GM18951 (cell line): ENCODE measurements around the gene DPYSL4.

Experiments
- POLR2A ChIP-seq: IDR thresholded peaks from 4 replicates; pipeline ENCODE4 v1.6.1; 2011; ENCODE audit warnings: mild to moderate bottlenecking; ENCODE audit not compliant: insufficient read length, insufficient read depth; ENCODE audit errors: extremely low read depth
- in situ Hi-C: fragments of 300-500 bp; cut with MboI; formaldehyde crosslinking; loops from one replicate; pipeline ENCODE4 v1.12.0; 2022; ENCODE audit warnings: low sequenced_read_pairs, mixed read lengths, inconsistent platforms; ENCODE audit not compliant: unreplicated experiment

Gene DPYSL4

DNA sequence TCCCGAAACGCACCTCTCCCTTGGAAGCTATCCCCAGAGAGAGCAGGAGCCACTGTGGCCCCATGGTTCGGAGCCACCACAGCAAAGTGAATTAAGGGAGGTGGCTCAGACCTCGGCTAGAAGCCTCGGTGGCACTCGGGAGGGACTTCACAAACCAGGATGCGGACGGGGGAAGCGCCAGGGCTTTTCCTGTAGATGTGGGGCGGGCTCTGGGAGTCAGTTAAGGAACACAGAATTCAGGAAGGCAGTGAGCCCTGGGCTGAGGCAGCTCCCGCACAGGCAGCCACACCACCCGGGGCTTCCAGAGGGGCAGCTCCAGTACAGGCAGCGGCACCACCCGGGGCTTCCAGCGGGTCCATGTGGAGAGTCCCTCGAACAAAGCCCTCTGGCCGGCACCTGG, 42.7 kb upstream of the DPYSL4 start:
- TF ChIP-seq POLR2A = no peak
- in situ Hi-C loops = loop anchor here (25.0 kb wide), 1 partner anchor 257 kb away; no protein-coding TSS in a partner anchor

DNA sequence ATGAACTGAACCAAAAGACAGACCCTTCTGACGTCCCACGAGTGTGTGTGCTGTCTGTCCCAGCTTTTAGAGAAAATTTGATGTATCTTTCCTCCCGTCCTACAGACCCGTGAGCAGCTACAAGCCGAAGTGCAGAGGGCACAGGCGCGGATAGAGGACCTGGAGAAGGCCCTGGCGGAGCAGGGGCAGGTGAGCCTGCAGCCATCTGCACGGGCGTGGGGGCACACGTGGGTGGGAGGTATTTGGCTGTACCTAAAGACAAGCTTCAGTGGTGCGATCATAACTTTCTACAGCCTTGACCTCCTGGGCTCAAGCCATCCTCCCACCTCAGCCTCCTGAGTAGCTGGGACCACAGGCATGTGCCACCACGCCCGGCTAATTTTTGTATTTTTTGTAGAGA, 41.7 kb upstream of the DPYSL4 start:
- in situ Hi-C loops = loop anchor here (25.0 kb wide), 1 partner anchor 258 kb away; no protein-coding TSS in a partner anchor
- TF ChIP-seq POLR2A = no peak

DNA sequence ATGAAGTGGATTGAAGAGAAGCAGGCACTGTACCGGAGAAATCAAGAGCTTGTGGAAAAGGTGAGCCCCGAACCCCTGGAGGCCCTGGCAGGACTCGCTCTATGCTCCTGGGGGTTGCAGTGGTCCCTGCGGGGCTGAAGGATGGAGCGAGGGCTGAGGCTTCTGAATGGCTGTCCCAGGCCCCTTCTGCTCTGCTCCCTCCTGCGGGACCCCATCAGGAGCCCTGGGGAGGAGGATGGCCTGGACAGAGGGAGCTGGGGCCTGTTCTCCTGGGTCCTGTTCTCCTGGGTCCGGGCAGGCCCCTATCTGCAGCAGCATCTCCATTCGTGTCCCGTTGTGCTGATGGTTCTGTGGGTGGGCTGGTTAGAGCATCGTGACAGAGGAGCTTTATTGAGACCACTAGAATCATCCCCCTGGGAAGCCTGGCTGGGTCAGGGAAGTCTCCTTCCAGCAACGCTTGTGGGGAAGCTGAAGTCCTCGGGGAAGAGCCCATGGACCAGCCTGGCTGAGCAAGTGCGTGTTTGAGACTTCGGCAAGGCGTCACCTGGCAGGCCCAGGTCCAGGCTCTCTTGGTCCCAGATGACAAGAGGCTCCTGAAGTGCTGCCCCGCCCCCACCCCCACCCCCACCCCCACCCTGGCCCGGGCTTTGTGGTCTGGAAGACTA, 41.1 kb upstream of the DPYSL4 start:
- in situ Hi-C loops = loop anchor here (25.0 kb wide), 1 partner anchor 258 kb away; no protein-coding TSS in a partner anchor
- TF ChIP-seq POLR2A = no peak

GRCh38 chr10:132146271-132146671, 40.5 kb upstream of the DPYSL4 start:
- in situ Hi-C loops = loop anchor here (25.0 kb wide), 1 partner anchor 259 kb away; no protein-coding TSS in a partner anchor
- TF ChIP-seq POLR2A = no peak

DNA sequence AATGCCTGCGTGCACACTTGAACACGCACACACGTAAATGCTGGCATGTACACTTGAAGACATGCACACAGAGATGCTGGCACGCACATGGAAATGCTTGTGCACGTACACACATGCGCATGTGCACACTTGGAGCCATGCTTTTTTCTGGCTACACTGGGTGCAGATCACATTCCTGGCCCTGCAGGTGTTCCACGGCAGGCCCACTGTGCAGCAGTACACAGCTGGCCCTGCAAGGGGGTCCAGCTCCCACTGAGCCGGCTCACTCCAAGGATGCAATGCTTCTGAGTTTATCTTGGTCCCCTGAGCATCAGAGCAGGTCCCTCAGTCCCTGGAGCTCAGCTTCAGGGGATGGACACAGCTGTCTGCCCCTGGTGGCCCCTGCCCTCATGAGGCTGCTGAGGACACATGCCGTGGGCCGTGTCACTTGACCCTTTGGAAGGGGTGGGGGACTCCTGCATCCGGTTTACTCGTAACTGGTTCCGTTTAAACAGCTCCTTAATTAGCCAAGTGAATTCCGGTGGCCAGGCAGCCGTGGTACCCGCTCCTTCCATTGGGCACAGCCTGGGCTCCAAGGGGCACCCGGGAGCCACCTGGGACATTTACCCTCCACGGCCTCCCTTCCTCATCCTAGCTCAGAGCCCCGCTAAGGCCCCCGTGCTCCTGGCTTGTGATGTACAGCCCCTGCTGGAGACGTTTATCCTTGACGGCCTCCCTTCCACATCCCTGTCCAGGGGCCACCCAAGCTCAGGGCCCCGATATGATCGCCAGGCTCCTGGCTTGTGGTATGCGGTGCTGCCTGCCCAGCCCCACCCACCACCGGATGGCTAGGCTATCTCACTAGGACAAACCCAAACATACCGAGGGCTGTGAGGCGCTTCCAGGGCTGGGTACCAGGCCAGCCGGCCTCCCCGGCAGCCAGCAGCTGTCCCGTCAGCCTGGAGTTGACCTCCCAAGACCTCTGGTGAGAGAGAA, 39.5 kb upstream of the DPYSL4 start:
- in situ Hi-C loops = loop anchor here (25.0 kb wide), 1 partner anchor 260 kb away; no protein-coding TSS in a partner anchor
- TF ChIP-seq POLR2A = no peak

- in situ Hi-C loops = loop anchor here (25.0 kb wide), 1 partner anchor 261 kb away; no protein-coding TSS in a partner anchor
- no peak for TF ChIP-seq POLR2A
Measured at GRCh38 chr10:132148261-132149251, 38.2 kb upstream of the DPYSL4 start.

- no peak for TF ChIP-seq POLR2A
- in situ Hi-C loops = loop anchor here (25.0 kb wide), 1 partner anchor 262 kb away; no protein-coding TSS in a partner anchor
Measured at GRCh38 chr10:132149271-132149670, 37.5 kb upstream of the DPYSL4 start.

- TF ChIP-seq POLR2A = no peak
- in situ Hi-C loops = loop anchor here (25.0 kb wide), 1 partner anchor 263 kb away; no protein-coding TSS in a partner anchor
Measured at GRCh38 chr10:132149917-132150316, 36.8 kb upstream of the DPYSL4 start.

DNA sequence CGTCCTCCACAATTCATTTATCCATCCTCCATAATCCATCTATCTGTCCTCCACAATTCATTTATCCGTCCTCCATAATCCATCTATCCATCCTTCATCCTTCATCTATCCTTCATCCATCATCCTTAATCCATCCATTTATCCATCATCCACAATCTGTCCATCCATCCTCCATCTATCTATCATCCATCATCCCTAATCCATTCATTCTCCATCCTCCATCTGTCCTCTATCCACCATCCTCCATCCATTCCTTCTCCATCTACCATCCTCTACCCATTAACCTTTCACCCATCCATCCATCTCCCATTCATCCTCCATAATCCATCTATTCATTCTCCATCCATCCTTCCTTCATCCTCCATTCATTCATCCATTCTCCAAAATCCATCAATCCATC, 36.0 kb upstream of the DPYSL4 start:
- in situ Hi-C loops = no loop called here
- TF ChIP-seq POLR2A = no peak

GRCh38 chr10:132151286-132151950, 35.3 kb upstream of the DPYSL4 start:
- in situ Hi-C loops = no loop called here
- TF ChIP-seq POLR2A = no peak

- in situ Hi-C loops = no loop called here
Measured at GRCh38 chr10:132151951-132152505, 34.7 kb upstream of the DPYSL4 start.

More at GRCh38 chr10:132151951-132152505, 34.7 kb upstream of the DPYSL4 start:
- no peak for TF ChIP-seq POLR2A
